ENCODE results near the gene LYRM2.

Gene LYRM2

DNA sequence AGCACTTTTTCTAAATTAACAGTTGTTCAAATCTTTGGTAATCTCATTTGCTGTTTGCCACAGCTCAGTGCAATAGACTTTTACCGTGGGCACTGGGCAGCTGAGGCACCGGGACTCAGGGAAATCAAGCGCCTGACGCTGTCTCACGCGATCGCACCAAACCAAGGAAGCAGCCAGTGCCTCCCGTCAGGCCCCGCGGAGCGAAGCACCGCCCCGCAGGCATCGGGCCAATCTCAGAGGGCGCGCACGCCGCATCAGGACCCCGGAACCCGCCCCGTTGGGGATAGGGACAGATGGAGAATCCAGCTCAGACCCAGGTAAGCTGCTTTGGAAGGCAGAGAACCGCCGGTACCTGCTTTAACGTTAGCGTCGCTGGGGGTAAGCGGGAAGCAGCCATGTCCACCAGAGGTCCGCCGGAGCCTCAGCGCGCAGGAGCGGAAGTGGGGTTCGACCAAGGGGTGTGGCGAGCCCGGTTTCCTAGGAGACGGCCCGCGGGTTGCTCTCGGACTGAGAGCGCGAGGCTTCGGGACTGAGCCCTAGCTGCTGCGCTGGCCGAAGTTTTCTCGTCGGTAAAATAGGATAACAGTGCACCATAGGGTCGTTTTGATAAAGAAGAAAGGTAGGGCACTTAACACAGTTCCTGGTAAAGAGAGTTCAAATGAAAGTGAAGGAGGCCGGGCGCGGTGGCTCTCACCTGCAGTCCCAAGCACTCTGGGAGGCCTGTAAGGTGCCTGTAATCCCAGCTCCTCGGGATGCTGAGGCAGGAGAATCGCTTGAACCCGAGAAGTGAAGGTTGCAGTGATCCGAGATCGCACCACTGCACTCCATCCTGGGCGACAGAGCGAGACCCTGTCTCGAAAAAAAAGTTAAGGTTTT, at the start of gene LYRM2:
Gene LYRM2, minus strand, starts transcription at position 428 of the 876 bp plus-strand sequence. Its CDS starts 31 bp downstream, at position 397.
- DNase-seq = peak; percentile 98

DNA sequence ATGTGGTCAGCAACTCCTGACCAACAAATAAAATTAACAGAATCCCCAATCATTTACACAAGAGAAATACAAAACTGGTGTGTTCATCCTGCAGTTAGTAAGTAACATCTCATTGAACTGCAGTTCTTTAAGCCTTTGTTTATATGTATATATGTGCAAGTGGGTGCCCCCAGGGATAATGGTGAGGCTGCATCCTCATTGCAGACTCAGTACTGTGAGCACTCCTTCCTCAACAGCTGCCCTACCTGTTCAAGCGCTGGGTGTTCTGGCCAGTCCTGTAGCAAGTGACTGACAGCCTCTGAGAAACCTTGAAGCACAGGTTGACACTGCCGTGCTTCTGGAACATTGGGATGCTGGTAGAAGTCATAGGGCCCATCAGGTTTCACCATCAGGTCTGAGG, 49.8 kb upstream of the LYRM2 start:
- DNase-seq = no peak

GRCh38 chr6:89685311-89685710, 46.8 kb upstream of the LYRM2 start:
- no peak for DNase-seq

DNA sequence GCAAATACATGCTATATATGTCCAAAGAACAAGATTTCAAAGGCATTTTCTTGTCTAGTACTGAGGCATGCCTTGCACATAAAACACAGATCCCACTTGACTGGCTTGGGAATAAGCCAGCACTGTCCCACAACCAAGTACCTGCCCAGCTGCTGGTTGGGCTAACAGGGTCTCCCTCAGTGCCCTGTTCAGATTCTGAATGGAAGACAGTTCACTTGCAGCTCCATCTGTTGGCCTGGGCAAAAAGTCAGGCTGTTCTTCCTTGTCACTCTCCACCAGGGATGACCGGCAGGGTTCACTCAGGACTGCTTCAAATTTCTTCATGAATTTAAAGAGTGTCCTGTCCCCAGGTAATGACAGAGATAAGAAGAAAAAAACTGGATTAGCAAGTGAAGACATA, 44.4 kb upstream of the LYRM2 start:
- no peak for DNase-seq

GRCh38 chr6:89681983-89682564, 43.5 kb upstream of the LYRM2 start:
- DNase-seq = no peak

- DNase-seq = no peak
Observed at GRCh38 chr6:89680551-89680950, 42.0 kb upstream of the LYRM2 start.

- no peak for DNase-seq
Observed at GRCh38 chr6:89680150-89680549, 41.6 kb upstream of the LYRM2 start.

- DNase-seq = no peak
Observed at GRCh38 chr6:89679215-89680120, 40.9 kb upstream of the LYRM2 start.

DNA sequence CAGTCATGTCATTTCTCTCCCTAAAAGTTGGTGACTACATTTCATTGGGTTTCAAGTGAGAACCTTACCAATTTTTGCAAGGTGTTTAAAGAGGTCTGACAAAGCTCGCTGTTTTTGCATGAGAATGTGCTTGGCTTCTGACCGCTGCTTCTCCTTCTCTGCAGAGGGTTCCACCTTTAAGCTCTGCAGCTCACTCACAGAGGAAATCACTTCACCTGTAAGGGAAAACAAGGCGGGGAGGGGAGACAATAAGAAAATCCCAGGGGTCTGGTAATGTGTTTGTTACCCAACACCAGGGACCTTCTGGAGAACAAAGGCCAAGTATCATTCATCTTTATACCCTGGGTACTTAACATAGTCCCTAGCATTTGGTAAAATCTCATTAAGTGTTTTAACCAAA, 40.0 kb upstream of the LYRM2 start:
- DNase-seq = no peak

- no peak for DNase-seq
Observed at GRCh38 chr6:89675949-89676748, 37.6 kb upstream of the LYRM2 start.

GRCh38 chr6:89670935-89671565, 32.5 kb upstream of the LYRM2 start:
- no peak for DNase-seq

- no peak for DNase-seq
Observed at GRCh38 chr6:89669002-89669401, 30.5 kb upstream of the LYRM2 start.

GRCh38 chr6:89667872-89668556, 29.5 kb upstream of the LYRM2 start:
- no peak for DNase-seq

DNA sequence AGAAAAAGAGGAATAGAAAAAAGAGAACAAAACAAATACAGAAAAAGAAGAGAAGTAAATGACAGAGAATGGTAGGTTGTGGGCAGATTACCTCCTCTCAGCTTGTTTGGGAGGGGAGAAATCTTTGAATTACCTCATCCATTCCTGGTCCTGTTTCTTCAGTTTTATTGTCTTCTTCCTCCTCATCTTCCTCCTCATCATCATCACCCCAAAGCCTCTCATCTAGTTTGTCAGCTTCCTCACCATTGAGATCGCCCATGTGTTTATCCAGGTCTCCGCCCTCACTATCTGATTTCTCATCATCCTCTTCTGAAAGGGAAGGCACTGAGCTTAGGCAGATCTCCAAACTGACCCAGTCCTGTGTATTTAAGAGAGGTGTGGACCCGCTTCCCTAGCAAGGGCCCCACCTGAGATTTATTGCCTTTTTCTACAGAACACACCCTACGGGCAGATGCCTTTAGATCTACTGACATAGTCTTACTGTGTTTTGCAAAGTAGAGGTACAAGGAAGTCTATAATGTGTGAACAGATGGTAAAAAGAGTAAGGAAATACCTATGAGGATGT, 24.2 kb upstream of the LYRM2 start:
- DNase-seq = no peak

GRCh38 chr6:89661559-89661958, 23.0 kb upstream of the LYRM2 start:
- no peak for DNase-seq

- DNase-seq = no peak
Observed at GRCh38 chr6:89660981-89661380, 22.4 kb upstream of the LYRM2 start.

- DNase-seq = no peak
Observed at GRCh38 chr6:89657445-89658158, 19.1 kb upstream of the LYRM2 start.

GRCh38 chr6:89655122-89655521, 16.6 kb upstream of the LYRM2 start:
- no peak for DNase-seq

- no peak for DNase-seq
Observed at GRCh38 chr6:89650579-89650978, 12.0 kb upstream of the LYRM2 start.

DNA sequence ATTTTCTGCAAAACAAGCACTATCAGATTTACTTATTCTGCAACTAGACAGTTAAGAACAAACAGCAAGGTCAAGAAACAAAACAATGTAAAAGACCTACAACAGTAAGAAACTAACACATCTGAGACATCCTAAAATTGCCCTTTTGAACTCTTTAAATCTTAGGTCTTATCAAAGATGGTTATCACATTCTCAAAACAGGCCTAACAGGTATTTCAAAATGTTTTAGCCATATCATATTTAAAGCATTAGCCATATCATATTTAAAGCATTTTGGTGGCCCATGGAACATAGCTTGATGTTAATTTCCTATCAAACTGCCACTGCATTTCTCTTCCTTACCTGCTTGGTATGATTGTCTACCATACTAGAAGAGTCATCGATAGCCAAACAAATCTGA, 11.1 kb upstream of the LYRM2 start:
- no peak for DNase-seq

Measured in NCI-H774 (cell line).